Neuronal stem cell (in vitro differentiated cells): Measurements from ENCODE around the gene SUGP2.

ENCODE experiments used
- DNase-seq: peaks from one replicate; pipeline ENCODE4 v3.0.0-alpha.2; 2013; ENCODE audit warnings: low spot score
- H2AFZ ChIP-seq: one replicate; pipeline ENCODE4 v1.6.1; 2013; ENCODE audit warnings: mild to moderate bottlenecking, low read length, inconsistent platforms
- H2AK5ac ChIP-seq: 2 replicates; pipeline ENCODE4 v1.6.1; 2013; ENCODE audit warnings: low read depth, mild to moderate bottlenecking, inconsistent platforms, low read length, moderate library complexity, mixed read lengths
- H2BK120ac ChIP-seq: 2 replicates; pipeline ENCODE4 v1.6.1; 2013; ENCODE audit warnings: low read depth, mild to moderate bottlenecking, inconsistent platforms, low read length, moderate library complexity, mixed read lengths
- H2BK12ac ChIP-seq: one replicate; pipeline ENCODE4 v1.6.1; 2013; ENCODE audit warnings: low read length, inconsistent platforms
- H2BK15ac ChIP-seq: 2 replicates; pipeline ENCODE4 v1.6.1; 2013; ENCODE audit warnings: mild to moderate bottlenecking, low read length, inconsistent platforms, mixed read lengths
- H2BK5ac ChIP-seq: one replicate; pipeline ENCODE4 v1.6.1; 2013; ENCODE audit warnings: inconsistent platforms, mild to moderate bottlenecking, low read length, moderate library complexity
- H3K14ac ChIP-seq: one replicate; pipeline ENCODE4 v1.6.1; 2013; ENCODE audit warnings: low read length, inconsistent platforms
- H3K18ac ChIP-seq: 2 replicates; pipeline ENCODE4 v1.6.1; 2013; ENCODE audit warnings: low read length, inconsistent platforms
- H3K23ac ChIP-seq: 2 replicates; pipeline ENCODE4 v1.6.1; 2013; ENCODE audit warnings: low read depth, mild to moderate bottlenecking, mixed read lengths, low read length, inconsistent platforms; ENCODE audit not compliant: poor library complexity
- H3K27ac ChIP-seq: replicated peaks from 3 replicates; pipeline ENCODE4 v1.5.1; 2013; ENCODE audit warnings: low read length, inconsistent platforms
- H3K27me3 ChIP-seq, 3 experiments: 2 replicates each; pipeline ENCODE4 v1.6.1; 2013; ENCODE audit warnings: low read length in 3 of 3, mild to moderate bottlenecking in 2 of 3, inconsistent platforms in 1 of 3, low read depth in 1 of 3, mixed read lengths in 1 of 3, moderate library complexity in 1 of 3; ENCODE audit not compliant: control insufficient read depth in 3 of 3, insufficient read depth in 3 of 3
- H3K36me3 ChIP-seq, 2 donors: replicated peaks in 1 of 2; 2 replicates each; pipeline ENCODE4 v1.6.1; 2013; ENCODE audit warnings: low read length in 2 of 2; ENCODE audit not compliant: control insufficient read depth in 2 of 2, insufficient read depth in 2 of 2
- H3K4ac ChIP-seq: 2 replicates; pipeline ENCODE4 v1.6.1; 2013; ENCODE audit warnings: inconsistent platforms, mild to moderate bottlenecking, low read length, moderate library complexity
- H3K4me1 ChIP-seq, 2 donors: 1 replicate in 1 of 2; 2 replicates in 1 of 2; pipeline ENCODE4 v1.6.1; 2013; ENCODE audit warnings: low read length in 2 of 2, low read depth in 1 of 2; ENCODE audit not compliant: control insufficient read depth in 2 of 2, insufficient read depth in 1 of 2
- H3K4me2 ChIP-seq: one replicate; pipeline ENCODE4 v1.6.1; 2013; ENCODE audit warnings: mild to moderate bottlenecking, low read length, inconsistent platforms; ENCODE audit not compliant: insufficient read depth, poor library complexity, severe bottlenecking
- H3K4me3 ChIP-seq, 2 donors: 2 replicates each; pipeline ENCODE4 v1.5.1; 2013; ENCODE audit warnings: low read length in 2 of 2, mild to moderate bottlenecking in 2 of 2, inconsistent platforms in 1 of 2, moderate library complexity in 1 of 2
- H3K79me1 ChIP-seq: one replicate; pipeline ENCODE4 v1.6.1; 2013; ENCODE audit warnings: low read depth, mild to moderate bottlenecking, inconsistent platforms, low read length, moderate library complexity
- H3K9ac ChIP-seq: one replicate; pipeline ENCODE4 v1.6.1; 2013; ENCODE audit warnings: mild to moderate bottlenecking, low read depth, low read length, inconsistent platforms; ENCODE audit not compliant: poor library complexity
- H3K9me3 ChIP-seq, 2 donors: replicated peaks in 1 of 2; 2 replicates each; pipeline versions ENCODE3 to v1.6.1; 2013; ENCODE audit warnings: low read length in 2 of 2, mild to moderate bottlenecking in 2 of 2, inconsistent platforms in 1 of 2, low read depth in 1 of 2, mixed read lengths in 1 of 2, moderate library complexity in 1 of 2; ENCODE audit not compliant: control insufficient read depth in 2 of 2, insufficient read depth in 1 of 2
- H4K8ac ChIP-seq: one replicate; pipeline ENCODE4 v1.6.1; 2013; ENCODE audit warnings: low read depth, mild to moderate bottlenecking, inconsistent platforms, low read length, moderate library complexity
- H4K91ac ChIP-seq: one replicate; pipeline ENCODE4 v1.6.1; 2013; ENCODE audit warnings: low read length, low read depth, mild to moderate bottlenecking, inconsistent platforms; ENCODE audit not compliant: poor library complexity
- WGBS, 2 donors: extraction: QIAGEN DNeasy Blood & Tissue Kit; methylation state at CpG; one replicate each; pipeline ENCODE4 v1.1.7; 2013; ENCODE audit warnings: missing lambda C conversion rate in 2 of 2, mixed read lengths in 1 of 2; ENCODE audit not compliant: insufficient read length in 2 of 2, insufficient replicate concordance in 1 of 2; ENCODE audit errors: extremely low coverage in 2 of 2; 5-methylcytosine and 5-hydroxymethylcytosine counted together

The SUGP2 gene

GRCh38 chr19:18942692-18943091 lies 90.6 kb downstream of the SUGP2 start:
- H2AFZ ChIP-seq: no peak overlapping the region
- H2BK15ac ChIP-seq: no peak overlapping the region
- H3K4me2 ChIP-seq: no peak overlapping the region
- DNase-seq: no peak
- no peak overlapping the region for H3K9ac ChIP-seq
- peaks cover 10 to 27% of the 10 kb centered on the region in 2 donors for H3K36me3 ChIP-seq
- no peak overlapping the region for H3K23ac ChIP-seq
- H3K4me1 ChIP-seq: peaks cover 11 to 12% of the 10 kb centered on the region in 2 donors
- H4K8ac ChIP-seq: no peak overlapping the region
- H2AK5ac ChIP-seq: no peak overlapping the region
- no peak overlapping the region for H2BK120ac ChIP-seq
- H3K79me1 ChIP-seq: peaks cover 10% of the 10 kb centered on the region
- H3K14ac ChIP-seq: no peak overlapping the region
- no CpG with 5 or more reads among the region's 6 CpGs for WGBS, 2 donors
- H2BK5ac ChIP-seq: no peak overlapping the region
- no peak overlapping the region for H3K18ac ChIP-seq
- no peaks in the 10 kb centered on the region for H3K27me3 ChIP-seq
- no peaks in the 10 kb centered on the region for H3K9me3 ChIP-seq
- no peak overlapping the region for H3K4ac ChIP-seq
- H3K27ac ChIP-seq: no peak overlapping the region
- no peak overlapping the region for H3K4me3 ChIP-seq
- H2BK12ac ChIP-seq: no peak overlapping the region
- H4K91ac ChIP-seq: no peak overlapping the region

DNA sequence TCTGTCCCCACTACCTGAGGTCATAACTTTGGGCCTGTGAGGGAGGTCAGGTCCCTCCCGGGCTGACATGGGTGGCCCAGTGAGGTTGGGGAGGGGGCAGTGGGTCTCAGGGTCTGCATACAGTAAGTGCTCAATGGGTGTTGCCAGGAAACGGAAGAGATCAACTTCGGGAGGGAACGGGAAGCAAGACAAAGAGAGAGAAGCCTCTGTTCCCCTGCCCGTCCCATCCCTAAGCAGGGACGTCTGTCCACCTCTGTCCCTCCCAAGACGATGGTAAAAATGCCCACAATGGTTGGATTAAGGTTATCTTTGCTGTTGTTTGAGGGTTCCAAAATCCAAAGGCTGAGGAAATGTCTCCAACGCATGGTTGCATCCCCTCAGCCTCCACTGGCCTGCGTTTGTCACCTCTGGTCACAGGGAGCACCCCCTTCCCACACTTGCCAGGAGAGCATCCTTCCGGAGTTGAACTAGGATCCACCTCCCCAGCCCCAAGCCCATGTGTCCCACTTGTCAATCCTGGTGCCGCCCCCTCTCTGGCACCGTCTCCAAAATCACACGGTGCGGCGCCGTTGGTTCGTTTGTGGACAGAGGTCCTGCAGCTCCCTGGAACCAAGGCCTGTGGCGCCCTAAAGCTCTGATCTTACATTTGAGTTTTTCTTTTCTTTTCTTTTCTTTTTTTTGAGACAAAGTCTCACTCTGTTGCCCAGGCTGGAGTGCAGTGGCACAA lies 91.5 kb downstream of the SUGP2 start:
- no peak for DNase-seq
- no peaks in the 10 kb centered on the region for H3K27me3 ChIP-seq
- no peak overlapping the region for H3K14ac ChIP-seq
- peak overlapping the region; percentile 16 for H2AFZ ChIP-seq
- peaks cover 12 to 35% of the 10 kb centered on the region in 2 donors for H3K36me3 ChIP-seq
- no peak overlapping the region for H4K8ac ChIP-seq
- peak overlapping the region; percentile 43 for H3K4me2 ChIP-seq
- H3K4me3 ChIP-seq: peak overlapping the region; percentile 13 to 70
- no peak overlapping the region for H3K4ac ChIP-seq
- no CpG with 5 or more reads among the region's 18 CpGs for WGBS, 2 donors
- H4K91ac ChIP-seq: no peak overlapping the region
- H2BK5ac ChIP-seq: no peak overlapping the region
- peak overlapping the region; percentile 19 for H3K27ac ChIP-seq
- peak overlapping the region; percentile 53 for H3K9ac ChIP-seq
- H3K9me3 ChIP-seq: no peaks in the 10 kb centered on the region
- H2BK12ac ChIP-seq: no peak overlapping the region
- H3K4me1 ChIP-seq: peaks cover 11 to 12% of the 10 kb centered on the region in 2 donors
- H2AK5ac ChIP-seq: no peak overlapping the region
- H3K79me1 ChIP-seq: peaks cover 10% of the 10 kb centered on the region
- H2BK120ac ChIP-seq: no peak overlapping the region
- H3K18ac ChIP-seq: peak overlapping the region; percentile 12
- no peak overlapping the region for H2BK15ac ChIP-seq
- H3K23ac ChIP-seq: peak overlapping the region; percentile 89
